Lower leg skin (tissue), 4 donors: ENCODE data around the gene ZDHHC23. TPM values are rescaled to one million over a fixed set of nuclear protein-coding genes. Genes with fewer than 3 reads are reported as not detected.

ENCODE experiments used
- DNase-seq, 2 donors: peaks; one replicate each; pipeline ENCODE4 v3.0.0-alpha.2; 2019; ENCODE audit warnings: low spot score in 2 of 2
- H3K4me3 ChIP-seq: fragments of 200-600 bp; sonication (generic); 2 replicates; pipeline ENCODE4 v1.5.1; 2017; ENCODE audit warnings: mild to moderate bottlenecking, low read depth; ENCODE audit not compliant: poor library complexity, severe bottlenecking
- POLR2A ChIP-seq, 2 donors: fragments of 450-650 bp; IDR thresholded peaks; one replicate each; pipeline ENCODE4 v1.6.1; 2016 to 2017; ENCODE audit warnings: antibody characterized with exemption in 2 of 2, mild to moderate bottlenecking in 1 of 2, moderate library complexity in 1 of 2
- whole genome bisulfite sequencing, 2 donors: methylation state at CpG; one replicate each; pipeline ENCODE4 v1.1.5; 2018; 5-methylcytosine and 5-hydroxymethylcytosine counted together
- intact Hi-C: fragments of 100-400 bp; cut with DNase I; formaldehyde crosslinking; loops from one replicate; pipeline ENCODE4 v1.15.0; 2023; ENCODE audit warnings: low total_unique reads
- total RNA-seq, 4 donors: library from RNA; depleted of rRNA; stranded (reverse); fragments of >200 nt; gene quantifications; one replicate each; pipeline ENCODE4 v1.1.0, GENCODE V29; 2016
- TF ChIP-seq, protein P1 (sequence below), 3 donors: fragments of 450-650 bp; IDR thresholded peaks; one replicate each; pipeline ENCODE4 v1.5.1; 2016; ENCODE audit warnings: antibody characterized with exemption in 3 of 3, mild to moderate bottlenecking in 3 of 3, moderate library complexity in 2 of 3

The ZDHHC23 gene
- total RNA-seq, 4 donors from 2014 or later: 5.8 to 16.5 (median 13.7) TPM

DNA sequence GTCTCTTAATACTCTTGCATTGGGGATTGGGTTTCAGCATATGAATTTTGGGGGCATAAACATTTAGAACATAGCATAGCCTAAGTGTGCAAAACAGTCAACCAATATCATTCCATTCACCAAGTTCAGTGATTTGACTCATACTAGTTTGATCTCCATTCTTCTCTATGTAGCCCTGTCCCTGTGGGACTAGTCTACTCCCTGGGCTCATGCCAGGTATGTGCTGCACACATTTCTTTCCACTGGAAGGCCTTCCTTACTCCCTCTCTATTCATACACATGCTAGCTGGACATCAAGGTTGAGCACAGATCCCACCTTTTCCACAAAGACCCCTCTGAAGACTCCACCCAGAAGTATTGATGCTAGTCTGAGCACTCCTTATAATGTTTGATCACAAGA, 5.1 kb downstream of the ZDHHC23 start:
- DNase-seq: no peak
- no peak for TF ChIP-seq POLR2A (IDR thresholded peaks at IDR 0.05)
- TF ChIP-seq, protein P1, sequence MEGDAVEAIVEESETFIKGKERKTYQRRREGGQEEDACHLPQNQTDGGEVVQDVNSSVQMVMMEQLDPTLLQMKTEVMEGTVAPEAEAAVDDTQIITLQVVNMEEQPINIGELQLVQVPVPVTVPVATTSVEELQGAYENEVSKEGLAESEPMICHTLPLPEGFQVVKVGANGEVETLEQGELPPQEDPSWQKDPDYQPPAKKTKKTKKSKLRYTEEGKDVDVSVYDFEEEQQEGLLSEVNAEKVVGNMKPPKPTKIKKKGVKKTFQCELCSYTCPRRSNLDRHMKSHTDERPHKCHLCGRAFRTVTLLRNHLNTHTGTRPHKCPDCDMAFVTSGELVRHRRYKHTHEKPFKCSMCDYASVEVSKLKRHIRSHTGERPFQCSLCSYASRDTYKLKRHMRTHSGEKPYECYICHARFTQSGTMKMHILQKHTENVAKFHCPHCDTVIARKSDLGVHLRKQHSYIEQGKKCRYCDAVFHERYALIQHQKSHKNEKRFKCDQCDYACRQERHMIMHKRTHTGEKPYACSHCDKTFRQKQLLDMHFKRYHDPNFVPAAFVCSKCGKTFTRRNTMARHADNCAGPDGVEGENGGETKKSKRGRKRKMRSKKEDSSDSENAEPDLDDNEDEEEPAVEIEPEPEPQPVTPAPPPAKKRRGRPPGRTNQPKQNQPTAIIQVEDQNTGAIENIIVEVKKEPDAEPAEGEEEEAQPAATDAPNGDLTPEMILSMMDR (IDR thresholded peaks at IDR 0.05): no peak
- no peak overlapping the region for H3K4me3 ChIP-seq
- intact Hi-C loops: no loop called here

DNA sequence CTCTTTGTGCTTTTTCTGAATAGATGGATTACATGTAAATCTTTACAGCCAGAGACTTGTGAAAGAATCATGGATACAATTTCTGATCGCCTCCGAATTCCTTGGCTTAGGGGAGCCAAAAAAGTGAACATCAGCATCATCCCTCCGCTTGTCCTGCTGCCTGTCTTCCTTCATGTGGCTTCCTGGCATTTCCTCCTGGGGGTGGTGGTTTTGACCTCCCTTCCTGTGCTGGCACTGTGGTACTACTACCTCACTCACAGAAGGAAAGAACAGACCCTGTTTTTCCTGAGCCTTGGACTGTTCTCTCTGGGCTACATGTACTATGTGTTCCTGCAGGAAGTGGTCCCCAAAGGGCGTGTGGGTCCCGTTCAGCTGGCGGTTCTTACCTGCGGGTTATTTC, 5.9 kb downstream of the ZDHHC23 start:
- TF ChIP-seq, protein P1 (IDR thresholded peaks at IDR 0.05): no peak
- TF ChIP-seq POLR2A (IDR thresholded peaks at IDR 0.05): no peak
- WGBS, 2 donors: 46 to 52% methylated on average over 7 of the region's 7 CpGs
- intact Hi-C loops: no loop called here
- no peak for DNase-seq
- H3K4me3 ChIP-seq: no peak overlapping the region

DNA sequence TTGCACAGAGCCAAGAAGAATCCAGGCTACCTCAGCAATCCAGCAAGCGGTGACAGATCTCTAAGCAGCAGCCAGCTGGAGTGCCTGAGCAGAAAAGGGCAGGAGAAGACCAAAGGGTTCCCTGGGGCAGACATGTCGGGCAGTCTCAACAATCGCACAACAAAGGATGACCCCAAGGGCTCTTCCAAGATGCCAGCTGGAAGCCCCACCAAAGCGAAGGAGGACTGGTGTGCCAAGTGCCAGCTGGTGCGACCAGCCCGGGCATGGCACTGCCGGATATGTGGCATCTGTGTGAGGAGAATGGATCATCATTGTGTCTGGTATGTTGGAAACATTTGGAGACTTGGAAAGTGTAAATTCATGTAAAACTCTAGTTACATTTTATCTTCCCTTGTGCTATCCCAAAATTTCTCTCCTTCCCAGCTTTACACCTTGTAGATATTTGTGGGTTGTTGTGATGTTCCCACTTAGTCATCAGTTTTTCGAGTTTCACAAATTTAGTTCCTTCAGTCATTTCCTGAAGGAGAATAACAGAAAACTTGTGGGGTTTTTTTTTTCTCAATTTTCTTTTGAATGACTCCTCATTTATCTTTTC, 6.4 kb downstream of the ZDHHC23 start:
- WGBS, 2 donors: 39 to 54% methylated on average over 8 of the region's 8 CpGs
- intact Hi-C loops: no loop called here
- H3K4me3 ChIP-seq: no peak overlapping the region
- no peak for DNase-seq
- no peak for TF ChIP-seq POLR2A (IDR thresholded peaks at IDR 0.05)
- TF ChIP-seq, protein P1 (IDR thresholded peaks at IDR 0.05): no peak

DNA sequence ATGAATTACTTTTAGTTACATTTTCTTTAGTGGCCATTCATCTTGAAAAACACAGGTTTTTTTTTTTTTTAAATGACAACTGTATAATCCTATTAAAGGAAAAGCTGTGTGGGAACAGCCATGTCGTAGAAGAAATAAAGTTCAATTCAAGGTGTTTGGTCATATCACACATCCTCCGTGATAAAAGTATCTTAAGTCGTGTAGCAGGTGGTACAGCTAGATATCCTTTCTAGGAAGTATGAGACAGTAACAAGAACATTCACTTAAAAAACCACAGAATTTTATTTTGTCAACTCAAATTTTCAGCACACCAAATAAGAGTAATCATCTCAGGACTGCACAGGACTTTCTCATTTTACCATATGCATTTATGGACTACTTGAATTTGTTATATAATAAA, 16.1 kb downstream of the ZDHHC23 start:
- TF ChIP-seq, protein P1 (IDR thresholded peaks at IDR 0.05): no peak
- TF ChIP-seq POLR2A (IDR thresholded peaks at IDR 0.05): no peak
- intact Hi-C loops: no loop called here
- no peak for DNase-seq
- 91 to 95% methylated on average over 3 of the region's 3 CpGs for WGBS, 2 donors
- no peak overlapping the region for H3K4me3 ChIP-seq

DNA sequence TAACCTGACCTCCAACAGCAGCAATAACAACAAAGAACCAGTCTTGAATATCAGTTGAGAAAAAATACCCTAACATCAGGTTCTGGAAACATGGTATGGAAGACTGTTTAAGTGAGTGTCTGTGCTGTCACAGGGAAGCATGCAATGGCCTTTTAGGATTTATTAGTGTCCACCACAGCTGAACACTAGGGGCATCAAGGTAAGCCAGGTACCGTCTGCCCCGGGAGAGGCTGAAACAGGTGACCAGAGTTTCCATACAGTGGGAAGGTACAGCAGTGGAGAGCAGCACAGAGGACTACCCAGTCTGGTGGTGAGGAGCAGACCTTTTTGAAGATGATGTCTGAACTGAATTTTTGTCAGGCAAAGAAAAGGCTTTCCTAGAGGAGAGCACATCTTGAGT, 18.4 kb downstream of the ZDHHC23 start:
- no peak for DNase-seq
- intact Hi-C loops: no loop called here
- no peak for TF ChIP-seq POLR2A (IDR thresholded peaks at IDR 0.05)
- TF ChIP-seq, protein P1 (IDR thresholded peaks at IDR 0.05): no peak
- H3K4me3 ChIP-seq: no peak overlapping the region
- 70 to 80% methylated on average over 2 of the region's 2 CpGs for WGBS, 2 donors

DNA sequence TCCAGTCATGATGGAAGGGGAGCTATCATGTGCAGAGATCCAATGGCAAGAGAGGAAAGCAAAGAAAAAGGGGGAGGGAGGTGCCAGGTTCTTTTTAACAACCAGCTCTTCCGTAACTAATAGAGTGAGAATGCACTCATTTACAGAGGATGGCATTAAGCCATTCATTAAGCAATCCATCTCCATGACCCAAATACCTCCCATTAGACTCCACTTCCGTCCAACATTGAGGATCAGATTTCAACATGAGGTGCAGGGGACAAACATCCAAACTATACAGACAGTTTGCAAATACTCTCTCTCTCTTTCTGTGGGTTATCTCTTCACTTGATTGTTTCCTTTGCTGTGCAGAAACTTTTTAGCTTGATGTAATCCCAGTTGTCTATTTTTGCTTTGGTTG, 21.2 kb downstream of the ZDHHC23 start:
- DNase-seq: no peak
- no peak overlapping the region for H3K4me3 ChIP-seq
- TF ChIP-seq, protein P1 (IDR thresholded peaks at IDR 0.05): no peak
- no peak for TF ChIP-seq POLR2A (IDR thresholded peaks at IDR 0.05)
- intact Hi-C loops: no loop called here
- 25 to 29% methylated on average over 2 of the region's 2 CpGs for WGBS, 2 donors
